OCI-LY7 (cell line): ENCODE data around the gene NEK4. TPM values are rescaled to one million over a fixed set of nuclear protein-coding genes. Genes with fewer than 3 reads are reported as not detected.

Experiments used
- Bru-seq: library from RNA; stranded (reverse); fragments of 400-500 nt; gene quantifications from one replicate; lab custom pipeline; 2021; lab: Mats Ljungman, UMichigan
- BruChase-seq, 2 experiments: library from RNA; stranded (reverse); fragments of 400-500 nt; gene quantifications; one replicate each; lab custom pipeline; 2021; lab: Mats Ljungman, UMichigan
- BruUV-seq: library from RNA; stranded (reverse); fragments of 400-500 nt; replicated peaks from 2 replicates; lab custom pipeline; 2021; lab: Mats Ljungman, UMichigan
- CTCF ChIA-PET: fragments of 300-600 bp; sonication (Branson Sonifier 250); formaldehyde crosslinking; loops from one replicate; lab custom pipeline; 2022; ENCODE audit warnings: antibody characterized with exemption; ENCODE audit not compliant: unreplicated experiment; lab: Charles Lee
- POLR2A ChIA-PET: fragments of 300-600 bp; sonication (Branson Sonifier 250); formaldehyde crosslinking; loops from one replicate; lab custom pipeline; 2022; ENCODE audit warnings: antibody characterized with exemption; lab: Charles Lee
- DNase-seq: peaks from one replicate; pipeline ENCODE4 v3.0.0-alpha.2; 2015; ENCODE audit warnings: low spot score
- H2AFZ ChIP-seq: fragments of 200-600 bp; sonication (generic), shearing (Covaris generic); 2 replicates; pipeline ENCODE4 v1.6.1; 2014; ENCODE audit warnings: mild to moderate bottlenecking, antibody characterized with exemption, low read length, moderate library complexity
- H3K27ac ChIP-seq: fragments of 200-600 bp; sonication (generic); 2 replicates; pipeline ENCODE4 v1.5.1; 2014; ENCODE audit warnings: mixed run types, low read depth, mild to moderate bottlenecking, moderate library complexity, low read length, inconsistent platforms; ENCODE audit not compliant: poor library complexity, severe bottlenecking
- H3K36me3 ChIP-seq: fragments of 200-600 bp; sonication (generic); 2 replicates; pipeline ENCODE4 v1.6.1; 2014; ENCODE audit warnings: mild to moderate bottlenecking, antibody characterized with exemption, low read length, moderate library complexity, mixed read lengths; ENCODE audit not compliant: insufficient read depth
- H3K4me1 ChIP-seq: fragments of 200-600 bp; sonication (generic); 2 replicates; pipeline ENCODE4 v1.5.1; 2014; ENCODE audit warnings: mild to moderate bottlenecking, low read length; ENCODE audit not compliant: insufficient read depth, poor library complexity, severe bottlenecking
- H3K4me2 ChIP-seq: fragments of 200-600 bp; sonication (generic); 2 replicates; pipeline ENCODE4 v1.6.1; 2014; ENCODE audit warnings: mild to moderate bottlenecking, low read length
- H3K4me3 ChIP-seq: fragments of 200-600 bp; sonication (generic); 2 replicates; pipeline ENCODE4 v1.5.1; 2014; ENCODE audit warnings: mild to moderate bottlenecking, low read depth, low read length; ENCODE audit not compliant: poor library complexity, severe bottlenecking
- H3K79me2 ChIP-seq: fragments of 200-600 bp; sonication (generic); 2 replicates; pipeline ENCODE4 v1.6.1; 2016; ENCODE audit warnings: low read depth, mild to moderate bottlenecking, low read length, moderate library complexity, mixed read lengths; ENCODE audit not compliant: insufficient read depth
- H3K9me2 ChIP-seq: fragments of 200-600 bp; sonication (generic); 2 replicates; pipeline ENCODE4 v1.6.1; 2016; ENCODE audit warnings: mild to moderate bottlenecking, low read length, mixed read lengths; ENCODE audit not compliant: insufficient read depth
- H3K9me3 ChIP-seq: fragments of 200-600 bp; sonication (generic); 2 replicates; pipeline ENCODE4 v1.6.1; 2014; ENCODE audit warnings: mild to moderate bottlenecking, mixed run types, low read length, mixed read lengths
- H4K20me1 ChIP-seq: fragments of 200-600 bp; sonication (generic); 2 replicates; pipeline ENCODE4 v1.6.1; 2014; ENCODE audit warnings: mild to moderate bottlenecking, antibody characterized with exemption, low read length, moderate library complexity, mixed read lengths; ENCODE audit not compliant: insufficient read depth
- CTCF ChIP-seq: fragments of 200-600 bp; sonication (generic); conservative IDR thresholded peaks from 2 replicates; pipeline ENCODE4 v1.5.1; 2014; ENCODE audit warnings: mild to moderate bottlenecking, antibody characterized with exemption, low read length, moderate library complexity, mixed read lengths
- EZH2phosphoT487 ChIP-seq: fragments of 200-600 bp; sonication (generic); IDR thresholded peaks from 2 replicates; pipeline ENCODE4 v1.6.1; 2018; ENCODE audit warnings: low read depth, borderline replicate concordance, mild to moderate bottlenecking, mixed run types, antibody characterized with exemption, low read length, moderate library complexity, mixed read lengths
- intact Hi-C: fragments of 100-400 bp; cut with micrococcal nuclease; formaldehyde crosslinking; loops from one replicate; pipeline ENCODE4 v1.10.0; 2022; ENCODE audit not compliant: unreplicated experiment
- long read RNA-seq: library from polyadenylated mRNA; stranded (forward); transcript quantifications from one replicate; pipeline ENCODE4 v2.0.0, GENCODE V29; 2022
- total RNA-seq, 2 experiments: library from RNA; depleted of rRNA in 1 of 2; stranded (reverse); fragments of >200 nt in 1 of 2; shearing (Covaris generic) in 1 of 2; gene quantifications; 2 replicates each; pipeline ENCODE4 v1.2.3, GENCODE V29; 2014 to 2022

NEK4 gene
- total RNA-seq (2014; rRNA removed; shearing (Covaris generic)) (27.6 and 38.6 TPM in 2 replicates), total RNA-seq (2022) (27.5 and 29.6 TPM in 2 replicates), Bru-seq, nascent RNA (percentile 62 among the genes with signal in this experiment), BruChase-seq, experiment 1, labeled RNA remaining after a 6-hour chase (percentile 74 among the genes with signal in this experiment), BruChase-seq, experiment 2, labeled RNA remaining after a 2-hour chase (percentile 67 among the genes with signal in this experiment)
- long read RNA-seq, full-length matches to known transcripts, result 23 of 57 reads
- long read RNA-seq, partial matches to known transcripts, result 12 of 57 reads
- long read RNA-seq, other reads (novel, unspliced or antisense), result 22 of 57 reads

GRCh38 chr3:52770496-52771333 is at the start of gene NEK4:
NEK4 (minus strand) TSS chr3:52770940; CDS start chr3:52770746, 194 bp downstream.
- intact Hi-C loops, result loop anchor here (1.0 kb wide), 1 partner anchor 62 kb away; no protein-coding TSS in a partner anchor
- DNase-seq, result peak; percentile 97
- Histone ChIP-seq H3K9me2 (no peaks in the 10 kb centered on the region), H3K9me3 (no peaks in the 10 kb centered on the region), H3K27ac (peak within 1 kb of the TSS; percentile 74), H3K79me2 (peaks cover 14% of the 10 kb centered on the region; the same call in 1 of the 2 replicates), H3K36me3 (peaks cover 15% of the 10 kb centered on the region), H3K4me1 (peaks cover 19% of the 10 kb centered on the region), H3K4me2 (peak within 1 kb of the TSS; percentile 78), H4K20me1 (peaks cover 4% of the 10 kb centered on the region; the same call in 1 of the 2 replicates), H3K4me3 (peak within 1 kb of the TSS; percentile 75), H2AFZ (peak within 1 kb of the TSS; percentile 98)
- TF ChIP-seq CTCF, result no peak
- TF ChIP-seq EZH2phosphoT487, result no peak
- ChIA-PET POLR2A (interaction anchor here (0.6 to 1.9 kb wide), 10 partner anchors 23 to 1659 kb away, joined by 3 to 11 read pairs (median 4); no protein-coding TSS in a partner anchor), CTCF (interaction anchor here (0.6 kb wide), 1 partner anchor 361 kb away, joined by 3 read pairs; no protein-coding TSS in a partner anchor)
- no TSS peak for BruUV-seq

GRCh38 chr3:52819936-52820335 is 49.2 kb upstream of the NEK4 start:
- Histone ChIP-seq H3K9me2 (no peaks in the 10 kb centered on the region), H3K4me1 (no peaks in the 10 kb centered on the region), H3K36me3 (no peaks in the 10 kb centered on the region), H3K79me2 (no peaks in the 10 kb centered on the region), H4K20me1 (no peaks in the 10 kb centered on the region), H3K9me3 (no peaks in the 10 kb centered on the region), H2AFZ (no peak overlapping the region), H3K4me3 (no peak overlapping the region), H3K27ac (no peak overlapping the region), H3K4me2 (no peak overlapping the region)
- POLR2A ChIA-PET, result no interaction called here
- TF ChIP-seq CTCF (no peak), EZH2phosphoT487 (no peak)
- DNase-seq, result no peak
- intact Hi-C loops, result loop anchor here (2.0 kb wide), 1 partner anchor 77 kb away; no protein-coding TSS in a partner anchor
- CTCF ChIA-PET, result no interaction called here
- BruUV-seq, result no TSS peak
